Thymus (tissue), 11 donors: ENCODE results near the gene CAV2. TPM values are rescaled to one million over a fixed set of nuclear protein-coding genes. Genes with fewer than 3 reads are reported as not detected.

Experiments
- DNase-seq, 9 donors: peaks; one replicate each; pipeline ENCODE4 v3.0.0-alpha.2; 2013; ENCODE audit warnings: low spot score in 9 of 9, low read depth in 6 of 9, missing footprints in 1 of 9
- H3K27ac ChIP-seq, 2 donors: one replicate each; pipeline ENCODE4 v1.5.1; 2013; ENCODE audit warnings: control low read depth in 1 of 2, low read depth in 1 of 2, low read length in 1 of 2, mild to moderate bottlenecking in 1 of 2, moderate library complexity in 1 of 2
- H3K27me3 ChIP-seq, 2 donors: one replicate each; pipeline ENCODE4 v1.5.1; 2013; ENCODE audit warnings: low read length in 1 of 2; ENCODE audit not compliant: control insufficient read depth in 2 of 2, insufficient read depth in 1 of 2
- H3K36me3 ChIP-seq, 2 donors: one replicate each; pipeline ENCODE4 v1.5.1; 2013; ENCODE audit warnings: low read length in 1 of 2, mild to moderate bottlenecking in 1 of 2, moderate library complexity in 1 of 2; ENCODE audit not compliant: control insufficient read depth in 2 of 2, insufficient read depth in 2 of 2
- H3K4me1 ChIP-seq, 2 donors: one replicate each; pipeline ENCODE4 v1.5.1; 2013; ENCODE audit warnings: low read length in 2 of 2; ENCODE audit not compliant: control insufficient read depth in 2 of 2, insufficient read depth in 2 of 2
- H3K4me3 ChIP-seq, 2 donors: one replicate each; pipeline ENCODE4 v1.5.1; 2013; ENCODE audit warnings: low read length in 2 of 2, control low read depth in 1 of 2, mild to moderate bottlenecking in 1 of 2
- H3K9me3 ChIP-seq, 2 donors: one replicate each; pipeline ENCODE4 v1.5.1; 2013; ENCODE audit warnings: low read length in 1 of 2, mild to moderate bottlenecking in 1 of 2; ENCODE audit not compliant: control insufficient read depth in 2 of 2, insufficient read depth in 1 of 2
- WGBS: extraction: QIAGEN DNeasy Blood & Tissue Kit; methylation state at CpG from one replicate; pipeline ENCODE4 v1.1.7; 2013; 5-methylcytosine and 5-hydroxymethylcytosine counted together
- polyA plus RNA-seq: library from polyadenylated mRNA; stranded (reverse); fragments of 200-250 nt; gene quantifications from one replicate; pipeline ENCODE4 v1.2.3, GENCODE V29; 2013
- total RNA-seq: library from RNA; stranded (reverse); fragments of 120-200 nt; gene quantifications from one replicate; pipeline ENCODE4 v1.2.4, GENCODE V29; 2013
- donor health status: healthy.

The CAV2 gene
- total and polyA plus RNA-seq, 2 donors: 6.0 to 29.7 TPM

DNA sequence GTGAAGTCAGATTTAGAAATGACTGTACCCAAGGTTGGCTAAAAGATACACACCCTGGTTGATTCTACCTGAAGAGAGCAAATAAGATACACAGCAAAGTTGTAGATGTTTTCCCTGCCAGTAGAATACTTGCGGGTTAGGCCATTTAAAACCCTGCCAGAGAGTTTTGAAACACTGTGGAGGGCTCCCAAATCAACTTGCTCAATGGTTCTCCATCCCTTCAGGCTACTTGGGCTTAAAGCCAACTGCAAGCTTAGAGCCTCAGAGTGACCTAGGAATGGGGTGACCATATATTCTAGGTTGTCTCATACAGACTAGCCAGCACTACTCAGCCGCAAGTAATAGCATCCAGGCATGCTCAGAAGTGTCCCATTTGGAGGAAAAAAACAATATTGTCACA is 35.3 kb downstream of the CAV2 start:
- no peak overlapping the region for H3K4me3 ChIP-seq
- DNase-seq: no peak
- no peak overlapping the region for H3K27ac ChIP-seq
- no peaks in the 10 kb centered on the region for H3K36me3 ChIP-seq
- 97% methylated on average over 2 of the region's 2 CpGs for WGBS
- H3K9me3 ChIP-seq: peaks cover 0 to 3% of the 10 kb centered on the region in 2 donors
- H3K4me1 ChIP-seq: no peaks in the 10 kb centered on the region
- H3K27me3 ChIP-seq: no peaks in the 10 kb centered on the region

DNA sequence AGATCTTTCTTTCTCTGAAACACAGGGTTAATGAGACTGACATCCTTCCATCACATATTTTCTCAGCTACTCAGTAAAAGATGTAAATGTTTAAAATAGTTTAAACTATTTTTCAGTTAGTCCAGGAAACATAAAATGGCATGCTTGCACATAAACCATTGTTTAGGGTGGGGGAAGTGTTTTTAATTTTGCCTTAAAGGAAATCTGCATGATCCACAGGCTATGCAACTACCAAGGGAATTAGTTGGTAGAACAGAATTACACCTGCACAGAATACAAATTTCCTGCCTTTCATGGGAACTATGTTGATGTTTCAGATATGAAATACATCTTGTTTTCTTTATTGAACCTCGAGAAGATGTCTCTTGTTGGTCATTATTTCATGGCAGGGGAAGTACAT is 35.9 kb downstream of the CAV2 start:
- no peaks in the 10 kb centered on the region for H3K4me1 ChIP-seq
- DNase-seq: no peak
- no peaks in the 10 kb centered on the region for H3K36me3 ChIP-seq
- H3K27me3 ChIP-seq: no peaks in the 10 kb centered on the region
- no peak overlapping the region for H3K4me3 ChIP-seq
- peaks cover 0 to 3% of the 10 kb centered on the region in 2 donors for H3K9me3 ChIP-seq
- WGBS: 87% methylated on average over 1 of the region's 1 CpG
- H3K27ac ChIP-seq: no peak overlapping the region

DNA sequence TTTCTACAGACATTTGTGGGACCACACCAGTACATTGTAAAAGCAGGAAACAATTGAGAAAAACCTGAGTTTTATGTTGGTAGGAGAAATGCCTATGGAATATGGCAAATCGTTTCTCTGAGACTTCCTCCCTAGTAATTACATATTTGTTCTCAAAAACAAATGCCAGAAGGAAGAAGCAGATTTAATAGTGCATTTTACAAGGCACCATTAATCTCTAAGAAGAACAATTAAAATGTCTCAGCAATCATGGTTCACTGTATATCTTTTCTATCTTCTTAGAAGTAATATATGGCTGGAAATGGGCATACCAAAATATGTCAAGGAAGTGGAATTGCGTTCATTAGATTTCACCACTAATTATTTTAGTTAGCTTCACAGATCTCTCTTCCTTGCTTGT is 38.6 kb downstream of the CAV2 start:
- DNase-seq: no peak
- no peaks in the 10 kb centered on the region for H3K36me3 ChIP-seq
- H3K9me3 ChIP-seq: peaks cover 0 to 3% of the 10 kb centered on the region in 2 donors
- H3K27me3 ChIP-seq: no peaks in the 10 kb centered on the region
- WGBS: 82% methylated on average over 2 of the region's 2 CpGs
- H3K4me1 ChIP-seq: no peaks in the 10 kb centered on the region
- no peak overlapping the region for H3K4me3 ChIP-seq
- H3K27ac ChIP-seq: no peak overlapping the region

DNA sequence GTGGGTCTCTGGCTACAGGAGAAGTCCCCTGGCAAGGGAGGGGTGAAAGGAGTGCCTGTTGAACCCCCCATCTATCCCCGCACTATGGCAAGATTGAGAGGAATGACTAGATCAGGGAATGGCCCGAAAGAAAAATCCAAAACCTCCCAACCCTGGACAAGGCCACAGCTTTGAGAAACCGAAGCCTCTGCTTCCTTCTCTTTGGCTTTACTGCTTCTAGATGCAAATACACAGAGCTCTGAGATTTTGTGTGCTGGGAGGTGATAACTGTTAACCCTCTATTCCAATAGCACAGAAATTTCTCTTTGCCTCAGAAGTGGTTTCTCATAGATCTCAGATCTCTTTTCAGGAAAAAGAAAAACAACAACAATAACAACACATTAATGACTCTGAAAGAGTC is 40.3 kb downstream of the CAV2 start:
- Histone ChIP-seq H3K4me3 (no peak overlapping the region), H3K4me1 (no peaks in the 10 kb centered on the region), H3K9me3 (peaks cover 0 to 3% of the 10 kb centered on the region in 2 donors), H3K27me3 (no peaks in the 10 kb centered on the region), H3K27ac (no peak overlapping the region), H3K36me3 (no peaks in the 10 kb centered on the region)
- DNase-seq: no peak
- 96% methylated on average over 3 of the region's 3 CpGs for WGBS

DNA sequence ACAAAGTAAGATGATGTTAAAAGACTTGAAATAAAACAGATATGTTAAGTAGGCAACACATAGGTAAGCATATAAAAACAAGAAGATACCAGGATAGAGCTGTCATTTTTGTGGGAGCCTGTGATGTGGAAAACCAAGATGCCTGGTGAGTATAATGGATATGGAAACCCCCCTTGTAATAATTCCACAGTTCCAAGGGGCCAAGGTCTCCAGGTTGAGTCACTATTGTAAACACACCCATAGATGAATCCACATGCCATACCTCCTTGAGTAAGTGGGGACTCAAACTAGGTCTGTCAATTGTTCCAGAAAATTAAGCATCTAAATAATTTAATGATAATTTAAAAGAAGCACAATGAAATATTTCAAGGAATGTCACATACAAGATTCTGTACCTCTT is 41.2 kb downstream of the CAV2 start:
- H3K4me1 ChIP-seq: no peaks in the 10 kb centered on the region
- no peak overlapping the region for H3K4me3 ChIP-seq
- H3K9me3 ChIP-seq: peaks cover 0 to 3% of the 10 kb centered on the region in 2 donors
- no peaks in the 10 kb centered on the region for H3K27me3 ChIP-seq
- no peak for DNase-seq
- no peak overlapping the region for H3K27ac ChIP-seq
- no peaks in the 10 kb centered on the region for H3K36me3 ChIP-seq

DNA sequence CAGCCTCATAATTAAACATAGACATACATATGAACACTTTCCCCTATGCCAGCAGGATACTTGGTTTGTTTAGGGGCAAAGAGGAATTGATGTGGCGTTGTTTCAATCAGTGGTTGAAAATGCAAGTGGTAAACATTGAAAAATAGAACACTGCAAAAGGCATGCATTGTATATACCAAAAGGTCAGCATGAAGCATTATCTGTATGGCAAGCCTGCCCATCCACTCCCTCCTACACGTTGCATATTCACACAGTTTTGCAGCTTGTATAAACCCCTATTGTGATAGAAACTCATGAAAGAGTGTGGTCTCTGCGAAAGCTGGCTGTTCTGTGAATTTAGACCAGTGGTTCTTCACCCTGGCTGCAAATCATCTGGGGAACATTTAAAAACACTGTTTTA is 42.4 kb downstream of the CAV2 start:
- Histone ChIP-seq H3K4me3 (no peak overlapping the region), H3K4me1 (no peaks in the 10 kb centered on the region), H3K9me3 (peaks cover 0 to 3% of the 10 kb centered on the region in 2 donors), H3K27me3 (no peaks in the 10 kb centered on the region), H3K36me3 (no peaks in the 10 kb centered on the region), H3K27ac (no peak overlapping the region)
- DNase-seq: no peak
- WGBS: 89% methylated on average over 3 of the region's 3 CpGs

DNA sequence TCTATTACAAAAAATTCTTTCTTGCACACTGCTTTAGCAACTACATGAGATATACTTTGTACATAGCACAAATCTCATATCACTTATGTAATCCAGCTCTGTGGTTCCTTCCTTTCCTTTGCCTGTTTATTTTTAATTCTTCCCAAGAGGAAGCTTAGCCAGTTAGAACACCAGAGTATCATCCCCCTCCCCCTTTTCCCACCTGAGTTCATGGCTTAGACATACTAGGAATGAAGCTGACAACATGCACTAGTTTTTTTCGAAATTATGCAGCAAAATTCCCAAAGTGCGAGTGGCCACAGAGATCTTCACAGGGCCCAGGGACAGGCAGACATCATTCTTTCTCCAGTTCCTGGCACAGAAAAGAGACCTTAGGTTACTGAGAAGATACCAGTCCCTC is 43.1 kb downstream of the CAV2 start:
- Histone ChIP-seq H3K36me3 (no peaks in the 10 kb centered on the region), H3K4me3 (no peak overlapping the region), H3K9me3 (peaks cover 0 to 3% of the 10 kb centered on the region in 2 donors), H3K27ac (no peak overlapping the region), H3K27me3 (no peaks in the 10 kb centered on the region), H3K4me1 (no peaks in the 10 kb centered on the region)
- WGBS: 95% methylated on average over 2 of the region's 2 CpGs
- no peak for DNase-seq

DNA sequence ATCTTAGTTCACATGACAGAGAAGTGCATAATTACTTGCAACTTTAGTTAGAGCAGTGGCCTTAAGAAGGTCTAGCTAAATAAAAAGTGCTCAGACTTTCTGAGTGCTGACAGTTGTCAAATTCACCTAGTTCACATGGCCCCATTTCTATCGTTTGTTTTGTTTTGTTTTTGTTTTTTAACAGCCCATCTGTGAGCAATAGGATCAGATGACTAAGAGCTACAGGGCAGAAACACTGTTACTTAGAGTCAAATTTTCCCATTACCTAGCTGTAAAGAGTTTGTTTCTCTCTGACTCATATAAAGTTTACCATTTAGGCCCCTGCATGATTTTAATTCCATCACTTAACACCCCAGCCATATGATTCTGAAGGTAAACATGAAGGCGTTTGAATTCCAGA is 44.1 kb downstream of the CAV2 start:
- H3K36me3 ChIP-seq: no peaks in the 10 kb centered on the region
- no peak overlapping the region for H3K27ac ChIP-seq
- H3K9me3 ChIP-seq: peaks cover 0 to 3% of the 10 kb centered on the region in 2 donors
- no peaks in the 10 kb centered on the region for H3K4me1 ChIP-seq
- H3K27me3 ChIP-seq: no peaks in the 10 kb centered on the region
- 94% methylated on average over 2 of the region's 2 CpGs for WGBS
- DNase-seq: no peak
- H3K4me3 ChIP-seq: no peak overlapping the region

DNA sequence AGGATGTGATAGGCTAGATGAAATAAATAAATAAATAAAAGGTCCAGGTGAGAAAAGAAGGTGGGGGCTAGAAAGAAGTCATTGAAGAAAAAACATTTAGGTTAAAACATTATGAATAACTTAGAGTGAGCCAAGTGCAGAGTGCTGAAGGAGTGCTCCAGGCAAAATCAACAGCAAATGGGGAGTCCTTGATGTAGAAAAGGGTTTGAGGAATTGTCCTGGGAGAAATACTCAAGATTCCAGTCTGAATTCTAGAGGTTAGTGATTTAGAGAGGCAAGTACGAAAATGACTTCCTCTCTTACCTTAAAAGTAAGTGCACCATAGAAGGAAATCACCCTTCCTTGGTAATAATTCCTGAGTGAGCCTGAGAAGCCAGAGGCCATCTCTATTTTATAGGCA is 44.9 kb downstream of the CAV2 start:
- H3K4me3 ChIP-seq: no peak overlapping the region
- H3K27me3 ChIP-seq: no peaks in the 10 kb centered on the region
- H3K4me1 ChIP-seq: no peaks in the 10 kb centered on the region
- no peak for DNase-seq
- H3K27ac ChIP-seq: no peak overlapping the region
- no peaks in the 10 kb centered on the region for H3K36me3 ChIP-seq
- WGBS: 88% methylated on average over 1 of the region's 1 CpG
- no peaks in the 10 kb centered on the region for H3K9me3 ChIP-seq

DNA sequence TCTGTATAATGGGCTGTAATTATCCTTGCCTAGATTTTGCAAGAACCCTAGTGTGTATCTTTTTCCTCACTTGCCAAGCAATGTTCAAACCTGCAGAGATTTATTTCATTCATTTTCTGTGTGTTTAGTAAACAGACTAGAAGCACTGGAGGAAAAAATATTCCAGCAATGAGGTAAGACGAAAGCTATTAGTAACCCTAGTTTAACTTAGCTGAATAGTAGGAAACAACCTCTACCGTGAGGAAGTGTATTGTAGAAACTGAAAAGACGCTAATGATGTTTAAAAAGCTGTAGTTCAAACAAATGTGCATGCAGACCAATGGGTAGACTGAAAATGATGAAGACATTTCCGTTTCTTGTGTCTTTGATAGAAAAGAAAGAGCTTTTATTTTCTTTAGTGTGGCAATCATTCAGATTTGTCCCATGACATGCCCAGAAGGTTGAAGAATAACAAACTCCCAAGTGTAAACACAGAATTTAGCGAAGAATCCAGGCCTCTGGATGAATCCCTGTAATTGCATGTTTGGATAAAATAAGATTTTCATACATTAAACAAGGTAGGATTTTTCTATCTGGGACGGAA is 46.0 kb downstream of the CAV2 start:
- Histone ChIP-seq H3K4me1 (no peaks in the 10 kb centered on the region), H3K27ac (no peak overlapping the region), H3K27me3 (no peaks in the 10 kb centered on the region), H3K36me3 (no peaks in the 10 kb centered on the region), H3K9me3 (no peaks in the 10 kb centered on the region), H3K4me3 (no peak overlapping the region)
- 93% methylated on average over 6 of the region's 6 CpGs for WGBS
- no peak for DNase-seq
